Upper lobe of right lung (tissue), 1 donor: ENCODE measurements around the gene NAA25. TPM values are rescaled to one million over a fixed set of nuclear protein-coding genes. Genes with fewer than 3 reads are reported as not detected.
A peak's percentile ranks its signal among the peaks of the same experiment; 100 is the strongest.
"Not testable (repeated sequence)": the region's sequence is repeated elsewhere in the genome, so short reads cannot be mapped to it uniquely, and the experiment has no call there.

Experiments
- ATAC-seq: fragments of 200-7000 bp; cut with Tn5 transposase; one replicate; pipeline ENCODE4 v1.9.1; 2020; ENCODE audit warnings: mild to moderate bottlenecking, moderate library complexity
- DNase-seq: peaks from one replicate; pipeline ENCODE4 v3.0.0-alpha.2; 2020
- H3K27ac ChIP-seq: fragments of 200-600 bp; one replicate; pipeline ENCODE4 v1.8.0; 2022
- H3K27me3 ChIP-seq: fragments of 200-600 bp; one replicate; pipeline ENCODE4 v1.8.0; 2022; ENCODE audit warnings: mild to moderate bottlenecking
- H3K36me3 ChIP-seq: fragments of 200-600 bp; one replicate; pipeline ENCODE4 v1.8.0; 2022
- H3K4me1 ChIP-seq: fragments of 200-600 bp; one replicate; pipeline ENCODE4 v1.8.0; 2022
- H3K4me3 ChIP-seq: fragments of 200-600 bp; one replicate; pipeline ENCODE4 v1.8.0; 2022; ENCODE audit warnings: mild to moderate bottlenecking
- H3K9me3 ChIP-seq: fragments of 200-600 bp; one replicate; pipeline ENCODE4 v1.8.0; 2022
- intact Hi-C: fragments of 100-400 bp; cut with DNase I; formaldehyde crosslinking; loops from one replicate; pipeline ENCODE4 v1.11.0; 2022
- total RNA-seq: library from RNA; stranded (reverse); fragmentation: NEBNext Ultra II Directional; extraction: Animal tissue kit (Norgen Biotek cat#: 25700); gene quantifications from one replicate; pipeline ENCODE4 v1.2.1, GENCODE V29; 2021
- TF ChIP-seq, protein P1 (sequence below): fragments of 200-600 bp; IDR thresholded peaks from one replicate; pipeline ENCODE4 v1.8.0; 2022; ENCODE audit warnings: antibody characterized with exemption
- donor health status: DM: no; HTN: yes; CAD: no; lungs with severe emphysema.

The NAA25 gene
- total RNA-seq, 1 donor from 2014 or later = 18.8 TPM

DNA sequence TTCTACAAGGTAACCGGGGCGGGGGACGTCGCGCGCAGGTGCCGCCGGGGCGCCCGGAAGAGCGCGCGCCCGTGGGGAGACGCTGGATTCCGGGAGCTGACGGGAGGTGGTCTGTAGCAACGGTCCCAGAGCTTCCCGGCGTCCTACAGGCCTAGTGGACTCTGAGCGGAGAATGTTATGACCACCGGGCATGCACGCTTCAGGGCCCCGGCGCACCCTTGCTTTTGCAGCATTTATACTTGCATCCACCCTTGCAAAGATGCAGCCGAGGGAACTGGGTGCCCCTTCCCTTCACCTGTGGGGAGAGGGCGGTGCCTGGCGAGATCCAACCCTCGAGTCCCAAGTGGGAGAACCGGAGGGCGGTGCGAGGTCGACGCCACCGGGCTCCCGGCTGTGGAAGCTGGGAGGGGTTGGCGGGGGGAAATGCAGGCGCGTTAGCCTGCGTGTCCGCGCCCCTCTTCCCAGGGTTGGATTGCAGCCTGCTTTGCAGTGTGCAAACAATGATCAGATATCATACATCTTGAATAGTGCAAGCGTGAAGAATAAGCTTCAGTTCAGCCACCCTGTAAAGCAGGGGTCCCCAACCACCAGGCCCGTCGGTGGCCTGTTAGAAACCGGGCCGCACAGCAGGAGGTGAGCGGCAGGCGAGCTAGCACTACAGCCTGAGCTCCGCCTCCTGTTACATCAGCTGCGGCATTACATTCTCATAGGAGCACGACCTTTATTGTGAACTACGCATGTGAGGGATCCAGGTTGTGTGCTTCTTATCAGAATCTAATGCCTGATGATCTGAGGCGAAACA, 94.8 kb downstream of the NAA25 start:
- TF ChIP-seq, protein P1, sequence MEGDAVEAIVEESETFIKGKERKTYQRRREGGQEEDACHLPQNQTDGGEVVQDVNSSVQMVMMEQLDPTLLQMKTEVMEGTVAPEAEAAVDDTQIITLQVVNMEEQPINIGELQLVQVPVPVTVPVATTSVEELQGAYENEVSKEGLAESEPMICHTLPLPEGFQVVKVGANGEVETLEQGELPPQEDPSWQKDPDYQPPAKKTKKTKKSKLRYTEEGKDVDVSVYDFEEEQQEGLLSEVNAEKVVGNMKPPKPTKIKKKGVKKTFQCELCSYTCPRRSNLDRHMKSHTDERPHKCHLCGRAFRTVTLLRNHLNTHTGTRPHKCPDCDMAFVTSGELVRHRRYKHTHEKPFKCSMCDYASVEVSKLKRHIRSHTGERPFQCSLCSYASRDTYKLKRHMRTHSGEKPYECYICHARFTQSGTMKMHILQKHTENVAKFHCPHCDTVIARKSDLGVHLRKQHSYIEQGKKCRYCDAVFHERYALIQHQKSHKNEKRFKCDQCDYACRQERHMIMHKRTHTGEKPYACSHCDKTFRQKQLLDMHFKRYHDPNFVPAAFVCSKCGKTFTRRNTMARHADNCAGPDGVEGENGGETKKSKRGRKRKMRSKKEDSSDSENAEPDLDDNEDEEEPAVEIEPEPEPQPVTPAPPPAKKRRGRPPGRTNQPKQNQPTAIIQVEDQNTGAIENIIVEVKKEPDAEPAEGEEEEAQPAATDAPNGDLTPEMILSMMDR = no peak
- H3K27ac ChIP-seq = peak overlapping the region; percentile 96
- H3K4me1 ChIP-seq = peaks cover 27% of the 10 kb centered on the region
- ATAC-seq (peak; percentile 55), DNase-seq (peak; percentile 87)
- intact Hi-C loops = no loop called here
- H3K36me3 ChIP-seq = peaks cover 10% of the 10 kb centered on the region
- no peaks in the 10 kb centered on the region for H3K27me3 ChIP-seq
- H3K9me3 ChIP-seq = no peaks in the 10 kb centered on the region
- H3K4me3 ChIP-seq = peak overlapping the region; percentile 90

DNA sequence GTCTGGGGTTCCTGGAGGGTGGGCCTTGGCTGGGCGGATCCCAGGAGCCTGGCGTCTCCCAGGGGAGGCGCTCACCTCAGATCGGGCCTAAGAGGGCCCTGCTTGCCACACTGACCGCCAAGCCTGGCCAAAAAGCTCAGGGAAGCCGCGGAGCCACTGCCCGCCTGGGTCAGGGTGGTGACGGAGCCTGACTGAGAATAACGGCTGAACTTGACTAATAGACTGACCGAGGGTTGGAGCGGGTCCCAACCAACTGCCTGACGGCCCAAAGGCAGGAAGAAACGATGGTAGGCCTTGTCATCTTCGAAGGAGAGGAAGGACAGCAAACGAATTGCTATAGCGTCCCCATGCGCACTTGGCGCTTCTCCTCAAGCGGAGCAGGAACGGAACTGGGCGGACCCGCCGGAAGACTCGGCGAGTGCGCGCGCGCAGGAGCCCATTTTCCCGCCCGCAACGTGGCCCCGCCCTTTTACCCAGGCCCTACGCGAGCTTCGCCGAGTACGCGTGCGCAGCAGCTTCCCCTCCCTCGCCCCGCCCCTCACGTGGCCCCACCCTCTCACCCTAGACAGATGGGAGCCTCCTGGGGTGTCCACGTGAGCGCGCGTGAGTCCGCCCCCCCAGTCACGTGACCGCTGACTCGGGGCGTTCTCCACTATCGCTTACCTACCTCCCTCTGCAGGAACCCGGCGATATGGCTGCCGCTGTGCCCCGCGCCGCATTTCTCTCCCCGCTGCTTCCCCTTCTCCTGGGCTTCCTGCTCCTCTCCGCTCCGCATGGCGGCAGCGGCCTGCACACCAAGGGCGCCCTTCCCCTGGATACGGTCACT, 95.6 kb downstream of the NAA25 start, which contains the start of the genes ERP29 and TMEM116:
Gene ERP29, plus strand, starts transcription at position 652 of the 826 bp plus-strand sequence. Its CDS starts 40 bp downstream, at position 692.
Gene TMEM116, minus strand, starts transcription at position 391 of the 826 bp plus-strand sequence. CDS start 7,895 bp downstream, outside the sequence.
- Histone ChIP-seq H3K4me3 (peak within 1 kb of the TSS; percentile 90), H3K4me1 (peaks cover 32% of the 10 kb centered on the region)
- intact Hi-C loops = no loop called here

DNA sequence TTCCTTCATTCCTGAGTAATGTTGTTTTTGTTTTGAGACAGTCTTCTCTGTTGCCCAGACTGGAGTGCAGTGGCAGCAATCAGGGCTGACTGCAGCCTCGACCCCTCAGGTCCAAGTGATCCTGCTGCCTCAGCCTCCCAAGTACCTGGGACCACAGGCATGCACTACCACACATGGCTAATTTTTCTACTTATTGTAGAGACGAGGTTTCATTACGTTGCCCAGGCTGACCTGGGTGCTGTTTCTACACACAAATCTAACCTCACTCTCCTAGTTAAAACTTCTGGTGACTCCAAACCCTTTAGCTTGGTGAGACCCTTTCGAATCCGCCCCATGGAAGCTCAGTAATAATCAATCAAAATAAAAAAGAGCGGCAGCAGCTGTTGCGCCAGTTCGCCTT, 96.9 kb downstream of the NAA25 start:
- DNase-seq (no peak), ATAC-seq (no peak)
- no peaks in the 10 kb centered on the region for H3K9me3 ChIP-seq
- TF ChIP-seq, protein P1 = no peak
- peaks cover 32% of the 10 kb centered on the region for H3K4me1 ChIP-seq
- H3K27ac ChIP-seq = peak overlapping the region; percentile 96
- H3K4me3 ChIP-seq = peak overlapping the region; percentile 90
- peaks cover 3% of the 10 kb centered on the region for H3K36me3 ChIP-seq
- intact Hi-C loops = no loop called here
- no peaks in the 10 kb centered on the region for H3K27me3 ChIP-seq

More for the DNA sequence above, 95.6 kb downstream of the NAA25 start, which contains the start of the genes ERP29 and TMEM116:
- ATAC-seq (peak; percentile 90), DNase-seq (peak; percentile 100)
- Histone ChIP-seq H3K9me3 (no peaks in the 10 kb centered on the region), H3K27me3 (no peaks in the 10 kb centered on the region), H3K27ac (peak within 1 kb of the TSS; percentile 96), H3K36me3 (peaks cover 5% of the 10 kb centered on the region)
- TF ChIP-seq, protein P1 = peak; percentile 65

DNA sequence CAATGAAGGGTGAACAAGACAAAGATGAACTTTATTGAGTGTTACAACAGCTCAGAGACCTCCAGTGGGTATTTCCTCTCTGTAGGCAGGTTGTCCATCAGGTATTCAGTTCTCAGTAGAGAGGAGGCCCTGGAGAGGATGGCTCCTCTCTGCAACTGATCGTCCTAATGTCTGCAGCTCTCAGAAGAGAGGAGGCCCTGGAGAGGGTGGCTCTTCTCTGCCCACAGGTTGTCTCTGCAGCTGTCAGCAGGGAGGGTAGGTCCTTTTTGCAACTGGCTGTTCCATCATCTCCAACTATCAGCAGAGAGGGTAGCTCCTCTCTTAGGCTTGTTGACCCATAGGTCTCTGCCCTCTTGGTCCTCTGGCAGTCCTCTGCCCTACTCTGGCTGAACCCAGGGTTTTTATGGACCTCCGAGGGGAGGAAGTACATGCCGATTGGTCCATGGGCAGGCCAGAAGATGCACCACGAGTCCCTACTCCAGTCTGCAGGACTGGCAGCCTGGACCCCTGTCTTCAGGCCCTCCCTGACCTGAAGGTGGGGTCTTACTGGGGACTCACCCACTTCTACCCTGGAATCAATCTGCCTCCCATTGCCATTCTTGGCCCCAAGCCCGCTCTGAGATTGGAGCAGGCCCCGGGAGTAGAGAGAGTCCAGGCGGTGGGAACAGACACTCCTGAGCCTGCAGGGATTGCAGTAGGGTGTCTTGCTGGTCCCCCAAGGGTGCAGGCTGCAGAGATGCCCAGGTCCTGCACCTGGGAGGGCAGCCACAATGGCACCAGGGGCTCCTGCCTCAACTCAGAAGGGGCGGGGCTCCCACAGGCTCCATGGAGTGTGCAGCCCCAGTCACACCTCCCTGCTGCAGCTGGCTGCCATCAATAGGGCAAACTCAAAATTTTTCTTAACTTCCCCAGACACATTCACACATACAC, 97.9 kb downstream of the NAA25 start:
- Histone ChIP-seq H3K9me3 (no peaks in the 10 kb centered on the region), H3K4me3 (no peak overlapping the region), H3K4me1 (peaks cover 32% of the 10 kb centered on the region), H3K27me3 (no peaks in the 10 kb centered on the region), H3K27ac (no peak overlapping the region), H3K36me3 (no peaks in the 10 kb centered on the region)
- DNase-seq = no peak
- ATAC-seq = no peak
- TF ChIP-seq, protein P1 = no peak
- intact Hi-C loops = no loop called here

- DNase-seq, H3K9me3 ChIP-seq, H3K27ac ChIP-seq, H3K27me3 ChIP-seq, H3K4me3 ChIP-seq, ATAC-seq, H3K36me3 ChIP-seq, intact Hi-C loops: not testable (repeated sequence)
- H3K4me1 ChIP-seq = peaks cover 26% of the 10 kb centered on the region
These were observed 99.0 kb downstream of the NAA25 start for GRCh38 chr12:112009596-112009995.
